GM23338 (cell line): ENCODE data around the gene PHF20. TPM values are rescaled to one million over a fixed set of nuclear protein-coding genes. Genes with fewer than 3 reads are reported as not detected.

Source experiments
- ATAC-seq: fragments of 200-7000 bp; cut with Tn5 transposase; 3 replicates; pipeline ENCODE4 v1.9.1; 2020
- DNase-seq: peaks from one replicate; pipeline ENCODE4 v3.0.0-alpha.2; 2015; ENCODE audit warnings: low spot score
- H2AFZ ChIP-seq: fragments of 200-600 bp; sonication (generic); 2 replicates; pipeline ENCODE4 v1.8.0; 2016; ENCODE audit warnings: antibody characterized with exemption, mild to moderate bottlenecking, moderate library complexity
- H3F3A ChIP-seq: fragments of 200-600 bp; sonication (generic); replicated peaks from 2 replicates; pipeline ENCODE4 v1.8.0; 2017; ENCODE audit warnings: antibody characterized with exemption, mixed run types, low read depth
- H3K27ac ChIP-seq: fragments of 200-600 bp; sonication (generic); 2 replicates; pipeline ENCODE4 v1.6.1; 2016; ENCODE audit warnings: low read depth
- H3K27me3 ChIP-seq: fragments of 200-600 bp; sonication (generic); 2 replicates; pipeline ENCODE4 v1.8.0; 2016; ENCODE audit warnings: mild to moderate bottlenecking, mixed run types, moderate library complexity; ENCODE audit not compliant: insufficient read depth
- H3K36me3 ChIP-seq: fragments of 200-600 bp; sonication (generic); 2 replicates; pipeline ENCODE4 v1.8.0; 2016; ENCODE audit warnings: mild to moderate bottlenecking; ENCODE audit not compliant: insufficient read depth
- H3K4me1 ChIP-seq: fragments of 200-600 bp; sonication (generic); 2 replicates; pipeline ENCODE4 v1.8.0; 2016; ENCODE audit warnings: mild to moderate bottlenecking, moderate library complexity; ENCODE audit not compliant: insufficient read depth
- H3K4me2 ChIP-seq: fragments of 200-600 bp; sonication (generic); 2 replicates; pipeline ENCODE4 v1.7.1; 2017; ENCODE audit warnings: mixed run types
- H3K4me3 ChIP-seq: fragments of 200-600 bp; sonication (generic); 2 replicates; pipeline ENCODE4 v1.6.1; 2016; ENCODE audit warnings: mixed run types
- H3K79me2 ChIP-seq: fragments of 200-600 bp; sonication (generic); replicated peaks from 2 replicates; pipeline ENCODE4 v1.8.0; 2017; ENCODE audit warnings: mild to moderate bottlenecking; ENCODE audit not compliant: insufficient read depth
- H3K9me2 ChIP-seq: fragments of 200-600 bp; sonication (generic); 2 replicates; pipeline ENCODE4 v1.8.0; 2017; ENCODE audit not compliant: insufficient read depth
- H4K20me1 ChIP-seq: fragments of 200-600 bp; sonication (generic); replicated peaks from 2 replicates; pipeline ENCODE4 v1.8.0; 2017; ENCODE audit warnings: mild to moderate bottlenecking; ENCODE audit not compliant: insufficient read depth
- H3K27ac Mint-ChIP-seq: 2 replicates; pipeline ENCODE4 v1.8.0; 2020; ENCODE audit warnings: inconsistent platforms, mild to moderate bottlenecking, moderate library complexity, mixed read lengths
- H3K27me3 Mint-ChIP-seq: 3 replicates; pipeline ENCODE4 v1.8.0; 2022; ENCODE audit warnings: low read depth, mild to moderate bottlenecking, moderate library complexity, mixed read lengths, inconsistent platforms; ENCODE audit not compliant: insufficient read depth, poor library complexity
- H3K36me3 Mint-ChIP-seq: 3 replicates; pipeline ENCODE4 v1.8.0; 2021; ENCODE audit warnings: low read depth, mild to moderate bottlenecking, inconsistent platforms, moderate library complexity, mixed read lengths
- H3K4me1 Mint-ChIP-seq: 3 replicates; pipeline ENCODE4 v1.8.0; 2020; ENCODE audit warnings: mild to moderate bottlenecking, inconsistent platforms, mixed read lengths
- H3K4me3 Mint-ChIP-seq: 3 replicates; pipeline ENCODE4 v1.8.0; 2021; ENCODE audit warnings: moderate library complexity, mild to moderate bottlenecking, inconsistent platforms, mixed read lengths
- H3K9me3 Mint-ChIP-seq: 3 replicates; pipeline ENCODE4 v1.8.0; 2020; ENCODE audit warnings: moderate library complexity, mild to moderate bottlenecking, inconsistent platforms, mixed read lengths
- CREB1 ChIP-seq: fragments of 250-450 bp; sonication (Bioruptor Pico); IDR thresholded peaks from 2 replicates; pipeline ENCODE4 v1.5.0; 2020; ENCODE audit warnings: low read depth, mild to moderate bottlenecking, moderate library complexity
- EZH2 ChIP-seq: fragments of 200-600 bp; sonication (generic); IDR thresholded peaks from one replicate; pipeline ENCODE4 v1.8.0; 2017; ENCODE audit warnings: antibody characterized with exemption, mild to moderate bottlenecking, low read depth; ENCODE audit not compliant: unreplicated experiment
- EZH2phosphoT487 ChIP-seq: fragments of 200-600 bp; sonication (generic); IDR thresholded peaks from one replicate; pipeline ENCODE4 v1.8.1; 2018; ENCODE audit warnings: antibody characterized with exemption; ENCODE audit not compliant: unreplicated experiment
- JUNB ChIP-seq: IDR thresholded peaks from one replicate; pipeline ENCODE4 v1.6.1; 2016; ENCODE audit warnings: antibody characterized with exemption; ENCODE audit not compliant: unreplicated experiment
- NANOG ChIP-seq: IDR thresholded peaks from 2 replicates; pipeline ENCODE4 v1.6.1; 2016; ENCODE audit warnings: antibody characterized with exemption, borderline replicate concordance
- POLR2AphosphoS5 ChIP-seq: IDR thresholded peaks from 2 replicates; pipeline ENCODE4 v1.6.1; 2016; ENCODE audit warnings: antibody characterized with exemption, low read depth
- ZNF114 ChIP-seq: fragments of 250-450 bp; sonication (Bioruptor Pico); IDR thresholded peaks from 2 replicates; pipeline ENCODE4 v1.5.0; 2020; ENCODE audit warnings: mild to moderate bottlenecking, moderate library complexity
- ZNF331 ChIP-seq: fragments of 250-450 bp; sonication (Bioruptor Pico); IDR thresholded peaks from 2 replicates; pipeline ENCODE4 v1.5.0; 2020; ENCODE audit warnings: low read depth, mild to moderate bottlenecking, moderate library complexity
- polyA plus RNA-seq: library from polyadenylated mRNA; unstranded; fragments of >200 nt; fragmentation: Nextera tagmentation; extraction: Ambion mirVana; gene quantifications from 2 replicates; pipeline ENCODE4 v1.2.1, GENCODE V29; 2016
- total RNA-seq: library from RNA; depleted of rRNA; stranded (reverse); fragments of >200 nt; shearing (Covaris generic); gene quantifications from 2 replicates; pipeline ENCODE4 v1.2.3, GENCODE V29; 2014
- TF ChIP-seq, protein P1 (sequence below): IDR thresholded peaks from 2 replicates; pipeline ENCODE4 v1.6.1; 2016; ENCODE audit warnings: antibody characterized with exemption
- TF ChIP-seq, protein P2 (sequence below), 2 experiments: fragments of 200-600 bp in 1 of 2; sonication (generic) in 1 of 2; conservative IDR thresholded peaks; 2 replicates each; pipeline versions ENCODE4 v1.5.1 to v1.6.1; 2016 to 2017; ENCODE audit warnings: antibody characterized with exemption in 2 of 2, low read depth in 2 of 2, mild to moderate bottlenecking in 2 of 2, moderate library complexity in 1 of 2
- TF ChIP-seq, protein P3 (sequence below): IDR thresholded peaks from one replicate; pipeline ENCODE4 v1.6.1; 2018; ENCODE audit warnings: antibody characterized with exemption; ENCODE audit not compliant: unreplicated experiment
- TF ChIP-seq, protein P4 (sequence below): fragments of 250-450 bp; sonication (Bioruptor Pico); IDR thresholded peaks from 2 replicates; pipeline ENCODE4 v1.5.0; 2020; ENCODE audit warnings: mild to moderate bottlenecking, moderate library complexity

Gene PHF20
- total and polyA plus RNA-seq, 2 experiments from 2014 or later, result 71.8 to 103 TPM

DNA sequence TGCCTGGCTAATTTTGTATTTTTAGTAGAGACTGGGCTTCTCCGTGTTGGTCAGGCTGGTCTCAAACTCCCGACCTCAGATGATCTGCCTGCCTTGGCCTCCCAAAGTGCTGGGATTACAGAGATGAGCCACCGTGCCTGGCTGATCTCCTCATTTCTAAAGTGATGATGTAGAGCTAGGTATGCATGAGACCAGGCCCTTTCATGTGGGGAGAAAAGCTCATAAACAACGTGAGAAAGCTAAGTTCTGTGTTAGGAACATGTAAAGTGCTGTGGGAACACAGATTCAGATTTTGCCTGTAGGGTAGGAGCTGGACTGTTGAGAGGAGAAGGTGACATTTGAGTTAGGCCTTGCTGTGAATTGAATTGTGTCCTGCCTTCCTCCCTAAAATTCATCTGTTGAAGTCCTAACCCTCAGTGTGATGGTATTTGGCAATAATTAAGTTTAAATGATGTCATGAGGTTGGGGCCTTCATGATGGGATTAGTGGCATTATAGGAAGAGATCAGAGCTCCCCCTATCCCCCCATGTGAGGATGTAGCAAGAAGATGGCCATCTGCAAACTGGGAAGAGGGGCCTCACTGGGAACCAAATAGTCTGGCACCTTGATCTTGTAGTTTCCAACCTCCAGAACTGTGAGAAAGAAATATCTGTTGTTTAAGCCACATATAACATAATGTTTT lies 133.3 kb downstream of the PHF20 start:
- Histone ChIP-seq H3K9me2 (no peaks in the 10 kb centered on the region), H3K79me2 (no peaks in the 10 kb centered on the region; the same call in 1 of the 2 replicates), H4K20me1 (0 out of 2 replicates have a peak, but pooled peaks cover 2% of the 10 kb centered on the region), H3K27ac (no peak overlapping the region), H2AFZ (no peak overlapping the region), H3K4me3 (no peak overlapping the region), H3K4me1 (peaks cover 18% of the 10 kb centered on the region), H3K27me3 (no peaks in the 10 kb centered on the region), H3K36me3 (no peaks in the 10 kb centered on the region), H3K4me2 (no peak overlapping the region), H3F3A (no peaks in the 10 kb centered on the region)
- Mint-ChIP-seq H3K27ac (no peak overlapping the region), H3K4me1 (peaks cover 28% of the 10 kb centered on the region), H3K36me3 (peaks cover 28% of the 10 kb centered on the region), H3K9me3 (peaks cover 2% of the 10 kb centered on the region; the same call in 1 of the 3 replicates), H3K4me3 (no peak overlapping the region), H3K27me3 (peaks cover 5% of the 10 kb centered on the region)
- TF ChIP-seq, protein P1, sequence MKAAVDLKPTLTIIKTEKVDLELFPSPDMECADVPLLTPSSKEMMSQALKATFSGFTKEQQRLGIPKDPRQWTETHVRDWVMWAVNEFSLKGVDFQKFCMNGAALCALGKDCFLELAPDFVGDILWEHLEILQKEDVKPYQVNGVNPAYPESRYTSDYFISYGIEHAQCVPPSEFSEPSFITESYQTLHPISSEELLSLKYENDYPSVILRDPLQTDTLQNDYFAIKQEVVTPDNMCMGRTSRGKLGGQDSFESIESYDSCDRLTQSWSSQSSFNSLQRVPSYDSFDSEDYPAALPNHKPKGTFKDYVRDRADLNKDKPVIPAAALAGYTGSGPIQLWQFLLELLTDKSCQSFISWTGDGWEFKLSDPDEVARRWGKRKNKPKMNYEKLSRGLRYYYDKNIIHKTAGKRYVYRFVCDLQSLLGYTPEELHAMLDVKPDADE, result no peak
- TF ChIP-seq EZH2phosphoT487 (no peak), ZNF114 (CRISPR knock-in tag) (no peak), CREB1 (no peak), ZNF331 (no peak), EZH2 (no peak), JUNB (no peak), NANOG (no peak), POLR2AphosphoS5 (no peak)
- TF ChIP-seq, protein P2, sequence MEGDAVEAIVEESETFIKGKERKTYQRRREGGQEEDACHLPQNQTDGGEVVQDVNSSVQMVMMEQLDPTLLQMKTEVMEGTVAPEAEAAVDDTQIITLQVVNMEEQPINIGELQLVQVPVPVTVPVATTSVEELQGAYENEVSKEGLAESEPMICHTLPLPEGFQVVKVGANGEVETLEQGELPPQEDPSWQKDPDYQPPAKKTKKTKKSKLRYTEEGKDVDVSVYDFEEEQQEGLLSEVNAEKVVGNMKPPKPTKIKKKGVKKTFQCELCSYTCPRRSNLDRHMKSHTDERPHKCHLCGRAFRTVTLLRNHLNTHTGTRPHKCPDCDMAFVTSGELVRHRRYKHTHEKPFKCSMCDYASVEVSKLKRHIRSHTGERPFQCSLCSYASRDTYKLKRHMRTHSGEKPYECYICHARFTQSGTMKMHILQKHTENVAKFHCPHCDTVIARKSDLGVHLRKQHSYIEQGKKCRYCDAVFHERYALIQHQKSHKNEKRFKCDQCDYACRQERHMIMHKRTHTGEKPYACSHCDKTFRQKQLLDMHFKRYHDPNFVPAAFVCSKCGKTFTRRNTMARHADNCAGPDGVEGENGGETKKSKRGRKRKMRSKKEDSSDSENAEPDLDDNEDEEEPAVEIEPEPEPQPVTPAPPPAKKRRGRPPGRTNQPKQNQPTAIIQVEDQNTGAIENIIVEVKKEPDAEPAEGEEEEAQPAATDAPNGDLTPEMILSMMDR (conservative IDR thresholded peaks at IDR 0.05; ENCODE audit: low read depth in 2 of 2), result no peak
- TF ChIP-seq, protein P3, sequence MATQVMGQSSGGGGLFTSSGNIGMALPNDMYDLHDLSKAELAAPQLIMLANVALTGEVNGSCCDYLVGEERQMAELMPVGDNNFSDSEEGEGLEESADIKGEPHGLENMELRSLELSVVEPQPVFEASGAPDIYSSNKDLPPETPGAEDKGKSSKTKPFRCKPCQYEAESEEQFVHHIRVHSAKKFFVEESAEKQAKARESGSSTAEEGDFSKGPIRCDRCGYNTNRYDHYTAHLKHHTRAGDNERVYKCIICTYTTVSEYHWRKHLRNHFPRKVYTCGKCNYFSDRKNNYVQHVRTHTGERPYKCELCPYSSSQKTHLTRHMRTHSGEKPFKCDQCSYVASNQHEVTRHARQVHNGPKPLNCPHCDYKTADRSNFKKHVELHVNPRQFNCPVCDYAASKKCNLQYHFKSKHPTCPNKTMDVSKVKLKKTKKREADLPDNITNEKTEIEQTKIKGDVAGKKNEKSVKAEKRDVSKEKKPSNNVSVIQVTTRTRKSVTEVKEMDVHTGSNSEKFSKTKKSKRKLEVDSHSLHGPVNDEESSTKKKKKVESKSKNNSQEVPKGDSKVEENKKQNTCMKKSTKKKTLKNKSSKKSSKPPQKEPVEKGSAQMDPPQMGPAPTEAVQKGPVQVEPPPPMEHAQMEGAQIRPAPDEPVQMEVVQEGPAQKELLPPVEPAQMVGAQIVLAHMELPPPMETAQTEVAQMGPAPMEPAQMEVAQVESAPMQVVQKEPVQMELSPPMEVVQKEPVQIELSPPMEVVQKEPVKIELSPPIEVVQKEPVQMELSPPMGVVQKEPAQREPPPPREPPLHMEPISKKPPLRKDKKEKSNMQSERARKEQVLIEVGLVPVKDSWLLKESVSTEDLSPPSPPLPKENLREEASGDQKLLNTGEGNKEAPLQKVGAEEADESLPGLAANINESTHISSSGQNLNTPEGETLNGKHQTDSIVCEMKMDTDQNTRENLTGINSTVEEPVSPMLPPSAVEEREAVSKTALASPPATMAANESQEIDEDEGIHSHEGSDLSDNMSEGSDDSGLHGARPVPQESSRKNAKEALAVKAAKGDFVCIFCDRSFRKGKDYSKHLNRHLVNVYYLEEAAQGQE, result no peak
- TF ChIP-seq, protein P4, sequence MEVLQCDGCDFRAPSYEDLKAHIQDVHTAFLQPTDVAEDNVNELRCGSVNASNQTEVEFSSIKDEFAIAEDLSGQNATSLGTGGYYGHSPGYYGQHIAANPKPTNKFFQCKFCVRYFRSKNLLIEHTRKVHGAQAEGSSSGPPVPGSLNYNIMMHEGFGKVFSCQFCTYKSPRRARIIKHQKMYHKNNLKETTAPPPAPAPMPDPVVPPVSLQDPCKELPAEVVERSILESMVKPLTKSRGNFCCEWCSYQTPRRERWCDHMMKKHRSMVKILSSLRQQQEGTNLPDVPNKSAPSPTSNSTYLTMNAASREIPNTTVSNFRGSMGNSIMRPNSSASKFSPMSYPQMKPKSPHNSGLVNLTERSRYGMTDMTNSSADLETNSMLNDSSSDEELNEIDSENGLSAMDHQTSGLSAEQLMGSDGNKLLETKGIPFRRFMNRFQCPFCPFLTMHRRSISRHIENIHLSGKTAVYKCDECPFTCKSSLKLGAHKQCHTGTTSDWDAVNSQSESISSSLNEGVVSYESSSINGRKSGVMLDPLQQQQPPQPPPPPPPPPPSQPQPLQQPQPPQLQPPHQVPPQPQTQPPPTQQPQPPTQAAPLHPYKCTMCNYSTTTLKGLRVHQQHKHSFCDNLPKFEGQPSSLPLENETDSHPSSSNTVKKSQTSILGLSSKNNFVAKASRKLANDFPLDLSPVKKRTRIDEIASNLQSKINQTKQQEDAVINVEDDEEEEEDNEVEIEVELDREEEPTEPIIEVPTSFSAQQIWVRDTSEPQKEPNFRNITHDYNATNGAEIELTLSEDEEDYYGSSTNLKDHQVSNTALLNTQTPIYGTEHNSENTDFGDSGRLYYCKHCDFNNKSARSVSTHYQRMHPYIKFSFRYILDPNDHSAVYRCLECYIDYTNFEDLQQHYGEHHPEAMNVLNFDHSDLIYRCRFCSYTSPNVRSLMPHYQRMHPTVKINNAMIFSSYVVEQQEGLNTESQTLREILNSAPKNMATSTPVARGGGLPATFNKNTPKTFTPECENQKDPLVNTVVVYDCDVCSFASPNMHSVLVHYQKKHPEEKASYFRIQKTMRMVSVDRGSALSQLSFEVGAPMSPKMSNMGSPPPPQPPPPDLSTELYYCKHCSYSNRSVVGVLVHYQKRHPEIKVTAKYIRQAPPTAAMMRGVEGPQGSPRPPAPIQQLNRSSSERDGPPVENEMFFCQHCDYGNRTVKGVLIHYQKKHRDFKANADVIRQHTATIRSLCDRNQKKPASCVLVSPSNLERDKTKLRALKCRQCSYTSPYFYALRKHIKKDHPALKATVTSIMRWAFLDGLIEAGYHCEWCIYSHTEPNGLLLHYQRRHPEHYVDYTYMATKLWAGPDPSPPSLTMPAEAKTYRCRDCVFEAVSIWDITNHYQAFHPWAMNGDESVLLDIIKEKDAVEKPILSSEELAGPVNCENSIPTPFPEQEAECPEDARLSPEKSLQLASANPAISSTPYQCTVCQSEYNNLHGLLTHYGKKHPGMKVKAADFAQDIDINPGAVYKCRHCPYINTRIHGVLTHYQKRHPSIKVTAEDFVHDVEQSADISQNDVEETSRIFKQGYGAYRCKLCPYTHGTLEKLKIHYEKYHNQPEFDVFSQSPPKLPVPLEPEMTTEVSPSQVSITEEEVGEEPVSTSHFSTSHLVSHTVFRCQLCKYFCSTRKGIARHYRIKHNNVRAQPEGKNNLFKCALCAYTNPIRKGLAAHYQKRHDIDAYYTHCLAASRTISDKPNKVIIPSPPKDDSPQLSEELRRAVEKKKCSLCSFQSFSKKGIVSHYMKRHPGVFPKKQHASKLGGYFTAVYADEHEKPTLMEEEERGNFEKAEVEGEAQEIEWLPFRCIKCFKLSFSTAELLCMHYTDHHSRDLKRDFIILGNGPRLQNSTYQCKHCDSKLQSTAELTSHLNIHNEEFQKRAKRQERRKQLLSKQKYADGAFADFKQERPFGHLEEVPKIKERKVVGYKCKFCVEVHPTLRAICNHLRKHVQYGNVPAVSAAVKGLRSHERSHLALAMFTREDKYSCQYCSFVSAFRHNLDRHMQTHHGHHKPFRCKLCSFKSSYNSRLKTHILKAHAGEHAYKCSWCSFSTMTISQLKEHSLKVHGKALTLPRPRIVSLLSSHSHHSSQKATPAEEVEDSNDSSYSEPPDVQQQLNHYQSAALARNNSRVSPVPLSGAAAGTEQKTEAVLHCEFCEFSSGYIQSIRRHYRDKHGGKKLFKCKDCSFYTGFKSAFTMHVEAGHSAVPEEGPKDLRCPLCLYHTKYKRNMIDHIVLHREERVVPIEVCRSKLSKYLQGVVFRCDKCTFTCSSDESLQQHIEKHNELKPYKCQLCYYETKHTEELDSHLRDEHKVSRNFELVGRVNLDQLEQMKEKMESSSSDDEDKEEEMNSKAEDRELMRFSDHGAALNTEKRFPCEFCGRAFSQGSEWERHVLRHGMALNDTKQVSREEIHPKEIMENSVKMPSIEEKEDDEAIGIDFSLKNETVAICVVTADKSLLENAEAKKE, result no peak
- ATAC-seq (no peak), DNase-seq (no peak)
